Subcutaneous adipose tissue (tissue), 4 donors: ENCODE measurements around the gene MNT. TPM values are rescaled to one million over a fixed set of nuclear protein-coding genes. Genes with fewer than 3 reads are reported as not detected.

Source experiments
- total RNA-seq, 4 donors: library from RNA; depleted of rRNA; stranded (reverse); fragments of >200 nt; gene quantifications; one replicate each; pipeline ENCODE4 v1.1.0, GENCODE V29; 2016
- TF ChIP-seq, protein P1 (sequence below): fragments of 450-650 bp; IDR thresholded peaks from one replicate; pipeline ENCODE4 v1.5.1; 2016; ENCODE audit warnings: low read depth, mild to moderate bottlenecking, control low read depth, antibody characterized with exemption, moderate library complexity

Gene MNT
- total RNA-seq, 4 donors from 2014 or later: 7.0 to 10.8 (median 9.8) TPM

GRCh38 chr17:2374549-2375285 lies 26.1 kb downstream of the MNT start:
- TF ChIP-seq, protein P1, sequence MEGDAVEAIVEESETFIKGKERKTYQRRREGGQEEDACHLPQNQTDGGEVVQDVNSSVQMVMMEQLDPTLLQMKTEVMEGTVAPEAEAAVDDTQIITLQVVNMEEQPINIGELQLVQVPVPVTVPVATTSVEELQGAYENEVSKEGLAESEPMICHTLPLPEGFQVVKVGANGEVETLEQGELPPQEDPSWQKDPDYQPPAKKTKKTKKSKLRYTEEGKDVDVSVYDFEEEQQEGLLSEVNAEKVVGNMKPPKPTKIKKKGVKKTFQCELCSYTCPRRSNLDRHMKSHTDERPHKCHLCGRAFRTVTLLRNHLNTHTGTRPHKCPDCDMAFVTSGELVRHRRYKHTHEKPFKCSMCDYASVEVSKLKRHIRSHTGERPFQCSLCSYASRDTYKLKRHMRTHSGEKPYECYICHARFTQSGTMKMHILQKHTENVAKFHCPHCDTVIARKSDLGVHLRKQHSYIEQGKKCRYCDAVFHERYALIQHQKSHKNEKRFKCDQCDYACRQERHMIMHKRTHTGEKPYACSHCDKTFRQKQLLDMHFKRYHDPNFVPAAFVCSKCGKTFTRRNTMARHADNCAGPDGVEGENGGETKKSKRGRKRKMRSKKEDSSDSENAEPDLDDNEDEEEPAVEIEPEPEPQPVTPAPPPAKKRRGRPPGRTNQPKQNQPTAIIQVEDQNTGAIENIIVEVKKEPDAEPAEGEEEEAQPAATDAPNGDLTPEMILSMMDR: no peak

GRCh38 chr17:2373179-2373578 lies 27.7 kb downstream of the MNT start:
- TF ChIP-seq, protein P1: no peak

GRCh38 chr17:2372681-2373080 lies 28.2 kb downstream of the MNT start:
- TF ChIP-seq, protein P1: no peak

GRCh38 chr17:2372180-2372579 lies 28.7 kb downstream of the MNT start:
- TF ChIP-seq, protein P1: no peak

DNA sequence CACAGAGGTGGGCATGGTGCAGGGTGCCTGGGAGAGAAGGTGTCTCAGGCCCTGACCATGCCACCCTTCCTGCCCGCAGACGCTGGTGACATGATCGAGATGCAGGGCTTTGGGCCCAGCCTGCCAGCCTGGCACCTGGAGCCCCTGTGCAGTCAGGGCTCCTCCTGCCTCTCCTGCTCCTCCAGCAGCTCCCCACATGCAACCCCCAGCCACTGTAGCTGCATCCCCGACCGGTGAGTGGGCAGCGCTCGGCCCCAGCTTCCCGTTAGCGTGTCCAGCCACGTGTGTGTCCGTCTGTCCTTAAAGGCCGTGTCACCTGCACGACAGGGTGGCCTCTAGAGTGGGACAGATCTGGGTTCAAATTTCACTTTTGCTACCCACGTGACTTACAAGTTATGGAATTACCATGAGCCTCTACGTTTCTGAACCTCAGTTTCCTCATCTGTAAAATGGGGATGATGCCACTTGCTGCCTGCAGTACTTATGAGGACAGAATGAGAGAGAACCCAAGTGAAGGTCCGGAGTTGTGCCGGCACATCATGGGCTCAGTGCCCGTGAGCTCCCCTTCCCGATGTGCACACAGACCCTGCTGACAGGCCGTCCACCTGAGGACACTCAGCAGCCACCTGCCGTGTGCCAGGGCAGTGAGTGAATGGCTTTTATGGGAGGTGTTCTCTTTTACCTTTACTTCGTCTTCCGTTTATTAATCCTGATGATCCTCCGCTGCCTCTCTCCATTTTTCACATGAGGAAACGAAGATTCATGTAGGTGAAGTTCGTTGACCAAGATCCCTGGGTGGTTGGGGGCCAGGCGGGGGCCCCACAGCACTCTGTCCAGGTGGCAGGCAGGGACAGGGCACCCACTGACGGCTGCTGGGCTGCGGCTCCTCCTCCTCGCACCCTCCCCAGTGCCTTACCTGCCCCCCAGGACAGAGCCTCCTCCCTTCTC lies 29.4 kb downstream of the MNT start:
- TF ChIP-seq, protein P1: no peak

- TF ChIP-seq, protein P1: no peak
Observed at GRCh38 chr17:2370211-2370589, 30.7 kb downstream of the MNT start.
